Stimulated activated CD8-positive, alpha-beta memory T cell treated with anti-CD3 and anti-CD28 coated beads, Interleukin-15, amount 100 ng/mL, for 24 hours (primary cell): ENCODE results near the gene OR10H5.
"Not testable (repeated sequence)": the region's sequence is repeated elsewhere in the genome, so short reads cannot be mapped to it uniquely, and the experiment has no call there.

Experiments used
- DNase-seq: peaks from one replicate; pipeline ENCODE4 v3.0.0-alpha.2; 2020; ENCODE audit warnings: low read depth

OR10H5 gene

GRCh38 chr19:15843894-15844222 is 56.4 kb downstream of the OR10H5 start:
- DNase-seq: not testable (repeated sequence)

GRCh38 chr19:15846923-15847322 is 59.5 kb downstream of the OR10H5 start:
- no peak for DNase-seq

GRCh38 chr19:15850385-15850784 is 62.9 kb downstream of the OR10H5 start:
- DNase-seq: no peak
